Hepatocyte (in vitro differentiated cells): ENCODE data around the gene KIAA1549. TPM values are rescaled to one million over a fixed set of nuclear protein-coding genes. Genes with fewer than 3 reads are reported as not detected.

Source experiments
- DNase-seq: peaks from one replicate; pipeline ENCODE4 v3.0.0-alpha.2; 2016; ENCODE audit warnings: low spot score
- H2AFZ ChIP-seq: fragments of 200-600 bp; sonication (generic); 2 replicates; pipeline ENCODE4 v1.6.0; 2016; ENCODE audit warnings: antibody characterized with exemption, mild to moderate bottlenecking
- H3K27ac ChIP-seq: fragments of 200-600 bp; sonication (generic); 2 replicates; pipeline ENCODE4 v1.5.1; 2016; ENCODE audit warnings: mild to moderate bottlenecking
- H3K27me3 ChIP-seq: fragments of 200-600 bp; sonication (generic); 2 replicates; pipeline ENCODE4 v1.6.1; 2016
- H3K36me3 ChIP-seq: fragments of 200-600 bp; sonication (generic); replicated peaks from 2 replicates; pipeline ENCODE4 v1.5.1; 2016; ENCODE audit warnings: low read depth; ENCODE audit not compliant: insufficient read depth
- H3K4me1 ChIP-seq: fragments of 200-600 bp; sonication (generic); 2 replicates; pipeline ENCODE4 v1.5.1; 2016; ENCODE audit warnings: mild to moderate bottlenecking, moderate library complexity; ENCODE audit not compliant: insufficient read depth
- H3K4me2 ChIP-seq: fragments of 200-600 bp; sonication (generic); 2 replicates; pipeline ENCODE4 v1.6.0; 2016
- H3K4me3 ChIP-seq: fragments of 200-600 bp; sonication (generic); 2 replicates; pipeline ENCODE4 v1.5.1; 2016; ENCODE audit warnings: mild to moderate bottlenecking
- H3K79me2 ChIP-seq: fragments of 200-600 bp; sonication (generic); 2 replicates; pipeline ENCODE4 v1.6.0; 2017; ENCODE audit warnings: mild to moderate bottlenecking
- H3K9me2 ChIP-seq: fragments of 200-600 bp; sonication (generic); replicated peaks from 2 replicates; pipeline ENCODE4 v1.6.0; 2017; ENCODE audit warnings: mild to moderate bottlenecking; ENCODE audit not compliant: insufficient read depth
- H3K9me3 ChIP-seq: fragments of 200-600 bp; sonication (generic); 2 replicates; pipeline ENCODE4 v1.5.1; 2016; ENCODE audit warnings: low read depth, mild to moderate bottlenecking
- H4K20me1 ChIP-seq: fragments of 200-600 bp; sonication (generic); 2 replicates; pipeline ENCODE4 v1.6.0; 2016; ENCODE audit warnings: mild to moderate bottlenecking; ENCODE audit not compliant: insufficient read depth, poor library complexity, severe bottlenecking
- CTCF ChIP-seq: fragments of 200-600 bp; sonication (generic); IDR thresholded peaks from 2 replicates; pipeline ENCODE4 v1.5.1; 2016; ENCODE audit warnings: antibody characterized with exemption, mild to moderate bottlenecking; ENCODE audit not compliant: poor library complexity
- EZH2 ChIP-seq: fragments of 200-600 bp; sonication (generic); IDR thresholded peaks from 2 replicates; pipeline ENCODE4 v1.6.1; 2016; ENCODE audit warnings: antibody characterized with exemption, mild to moderate bottlenecking, borderline replicate concordance
- EZH2phosphoT487 ChIP-seq: fragments of 200-600 bp; sonication (generic); IDR thresholded peaks from one replicate; pipeline ENCODE4 v1.6.1; 2018; ENCODE audit warnings: antibody characterized with exemption, mild to moderate bottlenecking, low read depth, moderate library complexity; ENCODE audit not compliant: unreplicated experiment, severe bottlenecking
- WGBS: methylation state at CpG from one replicate; pipeline ENCODE4 v1.1.6; 2016; ENCODE audit warnings: low lambda C conversion rate; ENCODE audit errors: missing lambda C conversion rate; 5-methylcytosine and 5-hydroxymethylcytosine counted together
- polyA plus RNA-seq: library from polyadenylated mRNA; unstranded; fragments of >200 nt; fragmentation: Nextera tagmentation; extraction: Ambion mirVana; gene quantifications from 2 replicates; pipeline ENCODE4 v1.2.1, GENCODE V29; 2016
- total RNA-seq: library from RNA; depleted of rRNA; stranded (reverse); fragments of >200 nt; gene quantifications from 2 replicates; pipeline ENCODE4 v1.2.3, GENCODE V29; 2014

The KIAA1549 gene
- total and polyA plus RNA-seq, 2 experiments from 2014 or later, result 3.4 to 7.3 TPM

GRCh38 chr7:138804618-138805017 is 176.6 kb downstream of the KIAA1549 start:
- WGBS, result 96% methylated on average over 1 of the region's 1 CpG

GRCh38 chr7:138802706-138803105 is 178.5 kb downstream of the KIAA1549 start:
- no peaks in the 10 kb centered on the region for H3K4me1 ChIP-seq
- no peak for DNase-seq
- H4K20me1 ChIP-seq, result no peaks in the 10 kb centered on the region
- no peaks in the 10 kb centered on the region for H3K79me2 ChIP-seq
- H3K4me3 ChIP-seq, result no peak overlapping the region
- TF ChIP-seq EZH2phosphoT487 (no peak), CTCF (no peak), EZH2 (no peak)
- H3K27me3 ChIP-seq, result no peaks in the 10 kb centered on the region
- over 99% methylated on average over 18 of the region's 18 CpGs for WGBS
- H3K4me2 ChIP-seq, result no peak overlapping the region
- H3K27ac ChIP-seq, result no peak overlapping the region
- H2AFZ ChIP-seq, result no peak overlapping the region
- H3K36me3 ChIP-seq, result no peaks in the 10 kb centered on the region
- no peaks in the 10 kb centered on the region for H3K9me2 ChIP-seq
- H3K9me3 ChIP-seq, result no peaks in the 10 kb centered on the region

More at GRCh38 chr7:138804618-138805017, 176.6 kb downstream of the KIAA1549 start:
- Histone ChIP-seq H3K4me2 (no peak overlapping the region), H3K79me2 (no peaks in the 10 kb centered on the region), H3K36me3 (no peaks in the 10 kb centered on the region), H3K9me2 (no peaks in the 10 kb centered on the region), H3K4me1 (no peaks in the 10 kb centered on the region), H3K9me3 (no peaks in the 10 kb centered on the region), H3K4me3 (no peak overlapping the region), H4K20me1 (no peaks in the 10 kb centered on the region), H3K27ac (no peak overlapping the region), H2AFZ (no peak overlapping the region), H3K27me3 (no peaks in the 10 kb centered on the region)
- no peak for TF ChIP-seq EZH2phosphoT487
- TF ChIP-seq CTCF, result no peak
- no peak for TF ChIP-seq EZH2
- DNase-seq, result no peak

GRCh38 chr7:138801256-138801655 is 179.9 kb downstream of the KIAA1549 start:
- no peak overlapping the region for H3K27ac ChIP-seq
- no peaks in the 10 kb centered on the region for H3K36me3 ChIP-seq
- no peaks in the 10 kb centered on the region for H3K27me3 ChIP-seq
- no peaks in the 10 kb centered on the region for H3K79me2 ChIP-seq
- H4K20me1 ChIP-seq, result no peaks in the 10 kb centered on the region
- no peak overlapping the region for H3K4me3 ChIP-seq
- no peaks in the 10 kb centered on the region for H3K9me2 ChIP-seq
- no peak for DNase-seq
- H3K4me2 ChIP-seq, result no peak overlapping the region
- WGBS, result 95% methylated on average over 3 of the region's 3 CpGs
- TF ChIP-seq CTCF, result no peak
- no peak for TF ChIP-seq EZH2
- TF ChIP-seq EZH2phosphoT487, result no peak
- H3K4me1 ChIP-seq, result no peaks in the 10 kb centered on the region
- no peaks in the 10 kb centered on the region for H3K9me3 ChIP-seq
- H2AFZ ChIP-seq, result no peak overlapping the region
